ENCODE results near the gene SDHAF2.

Gene SDHAF2

DNA sequence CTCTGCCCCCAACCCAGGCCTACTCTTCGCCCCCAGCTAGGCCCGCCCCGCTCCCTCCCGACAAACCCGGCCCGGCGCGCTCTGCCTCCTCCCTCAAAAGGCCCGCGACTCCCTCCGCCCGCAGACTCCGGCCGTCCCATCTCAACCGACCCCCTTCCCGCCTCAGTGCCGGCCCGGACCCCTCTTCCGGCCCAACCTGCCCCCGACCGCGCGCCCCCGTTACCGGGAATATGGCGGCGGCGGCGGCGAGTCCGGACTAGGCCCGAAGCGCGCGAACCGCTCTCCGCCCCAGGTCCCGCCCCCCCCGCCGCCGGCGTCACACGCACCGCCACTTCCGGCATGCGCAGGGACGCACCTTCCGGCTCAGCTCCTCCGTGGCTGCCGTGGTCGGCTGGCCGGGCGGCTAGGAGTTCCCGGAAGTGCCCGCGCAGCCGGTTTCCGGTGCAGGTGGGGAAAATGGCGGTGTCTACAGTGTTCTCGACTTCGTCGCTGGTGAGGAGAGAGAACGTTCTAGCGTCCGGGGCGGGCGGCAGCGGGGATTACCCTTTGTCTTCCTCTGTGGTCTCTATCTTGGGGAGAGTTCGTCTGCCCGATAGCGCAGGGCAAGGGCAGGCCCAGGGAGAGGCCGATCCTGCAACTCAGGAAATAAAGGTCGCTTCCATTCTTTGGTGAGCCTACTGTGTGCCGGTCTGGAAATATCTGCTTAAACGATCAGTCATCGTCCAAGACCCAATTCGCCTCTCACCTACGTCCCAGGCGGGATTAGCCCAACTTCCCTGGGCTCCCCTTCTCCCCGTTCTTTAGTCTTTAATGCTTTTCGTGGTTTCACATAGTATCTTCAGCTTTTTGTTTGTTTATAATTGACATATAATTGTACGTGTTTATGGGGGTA is at the start of gene SDHAF2, which contains the start of gene CPSF7 (continued):
- TF ChIP-seq, protein P1, sequence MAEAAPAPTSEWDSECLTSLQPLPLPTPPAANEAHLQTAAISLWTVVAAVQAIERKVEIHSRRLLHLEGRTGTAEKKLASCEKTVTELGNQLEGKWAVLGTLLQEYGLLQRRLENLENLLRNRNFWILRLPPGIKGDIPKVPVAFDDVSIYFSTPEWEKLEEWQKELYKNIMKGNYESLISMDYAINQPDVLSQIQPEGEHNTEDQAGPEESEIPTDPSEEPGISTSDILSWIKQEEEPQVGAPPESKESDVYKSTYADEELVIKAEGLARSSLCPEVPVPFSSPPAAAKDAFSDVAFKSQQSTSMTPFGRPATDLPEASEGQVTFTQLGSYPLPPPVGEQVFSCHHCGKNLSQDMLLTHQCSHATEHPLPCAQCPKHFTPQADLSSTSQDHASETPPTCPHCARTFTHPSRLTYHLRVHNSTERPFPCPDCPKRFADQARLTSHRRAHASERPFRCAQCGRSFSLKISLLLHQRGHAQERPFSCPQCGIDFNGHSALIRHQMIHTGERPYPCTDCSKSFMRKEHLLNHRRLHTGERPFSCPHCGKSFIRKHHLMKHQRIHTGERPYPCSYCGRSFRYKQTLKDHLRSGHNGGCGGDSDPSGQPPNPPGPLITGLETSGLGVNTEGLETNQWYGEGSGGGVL (tag by site-specific recombination; IDR thresholded peaks at IDR 0.05) = peak; percentile 77
- TF ChIP-seq ZNF658 (tag by site-specific recombination; IDR thresholded peaks at IDR 0.05) (no peak), ZFHX2 (tag by site-specific recombination; conservative IDR thresholded peaks at IDR 0.05) (peak; percentile 64), ZNF174 (tag by site-specific recombination; IDR thresholded peaks at IDR 0.05) (no peak), HOXA7 (CRISPR knock-in tag; IDR thresholded peaks at IDR 0.05; ENCODE audit: borderline replicate concordance) (no peak), ZNF558 (tag by site-specific recombination; IDR thresholded peaks at IDR 0.05) (no peak), GLI4 (tag by site-specific recombination; IDR thresholded peaks at IDR 0.05) (peak; percentile 80; the same call in 1 of the 2 replicates), TCF7L2 (IDR thresholded peaks at IDR 0.05; ENCODE audit: borderline replicate concordance, low read depth, low read length) (no peak), SCRT2 (tag by site-specific recombination; IDR thresholded peaks at IDR 0.05) (0 out of 2 replicates have a peak, but pooled peaks have one; percentile 27), ZNF560 (tag by site-specific recombination; IDR thresholded peaks at IDR 0.05; ENCODE audit: borderline replicate concordance) (no peak), GLIS2 (tag by site-specific recombination; IDR thresholded peaks at IDR 0.05) (peak; percentile 87), KLF10 (tag by site-specific recombination; IDR thresholded peaks at IDR 0.05) (no peak), ZNF629 (tag by site-specific recombination; IDR thresholded peaks at IDR 0.05) (peak; percentile 79; the same call in 1 of the 2 replicates), ZNF768 (tag by site-specific recombination; IDR thresholded peaks at IDR 0.05) (no peak), ZNF335 (tag by site-specific recombination; conservative IDR thresholded peaks at IDR 0.05) (peak; percentile 95), ZNF473 (tag by site-specific recombination; IDR thresholded peaks at IDR 0.05) (no peak), EGR2 (tag by site-specific recombination; IDR thresholded peaks at IDR 0.05; ENCODE audit: low read depth) (peak; percentile 59), ZBTB17 (tag by site-specific recombination; IDR thresholded peaks at IDR 0.05) (peak; percentile 65)
- TF ChIP-seq, protein P2, sequence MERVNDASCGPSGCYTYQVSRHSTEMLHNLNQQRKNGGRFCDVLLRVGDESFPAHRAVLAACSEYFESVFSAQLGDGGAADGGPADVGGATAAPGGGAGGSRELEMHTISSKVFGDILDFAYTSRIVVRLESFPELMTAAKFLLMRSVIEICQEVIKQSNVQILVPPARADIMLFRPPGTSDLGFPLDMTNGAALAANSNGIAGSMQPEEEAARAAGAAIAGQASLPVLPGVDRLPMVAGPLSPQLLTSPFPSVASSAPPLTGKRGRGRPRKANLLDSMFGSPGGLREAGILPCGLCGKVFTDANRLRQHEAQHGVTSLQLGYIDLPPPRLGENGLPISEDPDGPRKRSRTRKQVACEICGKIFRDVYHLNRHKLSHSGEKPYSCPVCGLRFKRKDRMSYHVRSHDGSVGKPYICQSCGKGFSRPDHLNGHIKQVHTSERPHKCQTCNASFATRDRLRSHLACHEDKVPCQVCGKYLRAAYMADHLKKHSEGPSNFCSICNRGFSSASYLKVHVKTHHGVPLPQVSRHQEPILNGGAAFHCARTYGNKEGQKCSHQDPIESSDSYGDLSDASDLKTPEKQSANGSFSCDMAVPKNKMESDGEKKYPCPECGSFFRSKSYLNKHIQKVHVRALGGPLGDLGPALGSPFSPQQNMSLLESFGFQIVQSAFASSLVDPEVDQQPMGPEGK (tag by site-specific recombination; IDR thresholded peaks at IDR 0.05) = peak; percentile 94
- TF ChIP-seq, protein P3, sequence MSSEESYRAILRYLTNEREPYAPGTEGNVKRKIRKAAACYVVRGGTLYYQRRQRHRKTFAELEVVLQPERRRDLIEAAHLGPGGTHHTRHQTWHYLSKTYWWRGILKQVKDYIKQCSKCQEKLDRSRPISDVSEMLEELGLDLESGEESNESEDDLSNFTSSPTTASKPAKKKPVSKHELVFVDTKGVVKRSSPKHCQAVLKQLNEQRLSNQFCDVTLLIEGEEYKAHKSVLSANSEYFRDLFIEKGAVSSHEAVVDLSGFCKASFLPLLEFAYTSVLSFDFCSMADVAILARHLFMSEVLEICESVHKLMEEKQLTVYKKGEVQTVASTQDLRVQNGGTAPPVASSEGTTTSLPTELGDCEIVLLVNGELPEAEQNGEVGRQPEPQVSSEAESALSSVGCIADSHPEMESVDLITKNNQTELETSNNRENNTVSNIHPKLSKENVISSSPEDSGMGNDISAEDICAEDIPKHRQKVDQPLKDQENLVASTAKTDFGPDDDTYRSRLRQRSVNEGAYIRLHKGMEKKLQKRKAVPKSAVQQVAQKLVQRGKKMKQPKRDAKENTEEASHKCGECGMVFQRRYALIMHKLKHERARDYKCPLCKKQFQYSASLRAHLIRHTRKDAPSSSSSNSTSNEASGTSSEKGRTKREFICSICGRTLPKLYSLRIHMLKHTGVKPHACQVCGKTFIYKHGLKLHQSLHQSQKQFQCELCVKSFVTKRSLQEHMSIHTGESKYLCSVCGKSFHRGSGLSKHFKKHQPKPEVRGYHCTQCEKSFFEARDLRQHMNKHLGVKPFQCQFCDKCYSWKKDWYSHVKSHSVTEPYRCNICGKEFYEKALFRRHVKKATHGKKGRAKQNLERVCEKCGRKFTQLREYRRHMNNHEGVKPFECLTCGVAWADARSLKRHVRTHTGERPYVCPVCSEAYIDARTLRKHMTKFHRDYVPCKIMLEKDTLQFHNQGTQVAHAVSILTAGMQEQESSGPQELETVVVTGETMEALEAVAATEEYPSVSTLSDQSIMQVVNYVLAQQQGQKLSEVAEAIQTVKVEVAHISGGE (tag by site-specific recombination; conservative IDR thresholded peaks at IDR 0.05; ENCODE audit: low read depth) = peak; percentile 95
- TF ChIP-seq, protein P4, sequence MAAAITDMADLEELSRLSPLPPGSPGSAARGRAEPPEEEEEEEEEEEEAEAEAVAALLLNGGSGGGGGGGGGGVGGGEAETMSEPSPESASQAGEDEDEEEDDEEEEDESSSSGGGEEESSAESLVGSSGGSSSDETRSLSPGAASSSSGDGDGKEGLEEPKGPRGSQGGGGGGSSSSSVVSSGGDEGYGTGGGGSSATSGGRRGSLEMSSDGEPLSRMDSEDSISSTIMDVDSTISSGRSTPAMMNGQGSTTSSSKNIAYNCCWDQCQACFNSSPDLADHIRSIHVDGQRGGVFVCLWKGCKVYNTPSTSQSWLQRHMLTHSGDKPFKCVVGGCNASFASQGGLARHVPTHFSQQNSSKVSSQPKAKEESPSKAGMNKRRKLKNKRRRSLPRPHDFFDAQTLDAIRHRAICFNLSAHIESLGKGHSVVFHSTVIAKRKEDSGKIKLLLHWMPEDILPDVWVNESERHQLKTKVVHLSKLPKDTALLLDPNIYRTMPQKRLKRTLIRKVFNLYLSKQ (tag by site-specific recombination; IDR thresholded peaks at IDR 0.05; ENCODE audit: borderline replicate concordance) = no peak
- TF ChIP-seq, protein P5, sequence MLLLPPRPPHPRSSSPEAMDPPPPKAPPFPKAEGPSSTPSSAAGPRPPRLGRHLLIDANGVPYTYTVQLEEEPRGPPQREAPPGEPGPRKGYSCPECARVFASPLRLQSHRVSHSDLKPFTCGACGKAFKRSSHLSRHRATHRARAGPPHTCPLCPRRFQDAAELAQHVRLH (tag by site-specific recombination; IDR thresholded peaks at IDR 0.05) = peak; percentile 40; the same call in 1 of the 2 replicates
- TF ChIP-seq, protein P6, sequence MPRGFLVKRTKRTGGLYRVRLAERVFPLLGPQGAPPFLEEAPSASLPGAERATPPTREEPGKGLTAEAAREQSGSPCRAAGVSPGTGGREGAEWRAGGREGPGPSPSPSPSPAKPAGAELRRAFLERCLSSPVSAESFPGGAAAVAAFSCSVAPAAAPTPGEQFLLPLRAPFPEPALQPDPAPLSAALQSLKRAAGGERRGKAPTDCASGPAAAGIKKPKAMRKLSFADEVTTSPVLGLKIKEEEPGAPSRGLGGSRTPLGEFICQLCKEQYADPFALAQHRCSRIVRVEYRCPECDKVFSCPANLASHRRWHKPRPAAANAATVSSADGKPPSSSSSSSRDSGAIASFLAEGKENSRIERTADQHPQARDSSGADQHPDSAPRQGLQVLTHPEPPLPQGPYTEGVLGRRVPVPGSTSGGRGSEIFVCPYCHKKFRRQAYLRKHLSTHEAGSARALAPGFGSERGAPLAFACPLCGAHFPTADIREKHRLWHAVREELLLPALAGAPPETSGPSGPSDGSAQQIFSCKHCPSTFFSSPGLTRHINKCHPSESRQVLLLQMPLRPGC (tag by site-specific recombination; IDR thresholded peaks at IDR 0.05) = peak; percentile 48; the same call in 1 of the 2 replicates
- TF ChIP-seq, protein P7, sequence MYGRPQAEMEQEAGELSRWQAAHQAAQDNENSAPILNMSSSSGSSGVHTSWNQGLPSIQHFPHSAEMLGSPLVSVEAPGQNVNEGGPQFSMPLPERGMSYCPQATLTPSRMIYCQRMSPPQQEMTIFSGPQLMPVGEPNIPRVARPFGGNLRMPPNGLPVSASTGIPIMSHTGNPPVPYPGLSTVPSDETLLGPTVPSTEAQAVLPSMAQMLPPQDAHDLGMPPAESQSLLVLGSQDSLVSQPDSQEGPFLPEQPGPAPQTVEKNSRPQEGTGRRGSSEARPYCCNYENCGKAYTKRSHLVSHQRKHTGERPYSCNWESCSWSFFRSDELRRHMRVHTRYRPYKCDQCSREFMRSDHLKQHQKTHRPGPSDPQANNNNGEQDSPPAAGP (tag by site-specific recombination; IDR thresholded peaks at IDR 0.05) = peak; percentile 71; the same call in 1 of the 2 replicates

All from HEK293 (cell line).